ENCODE measurements around the gene SLC25A19.
"Not testable (repeated sequence)": the region's sequence is repeated elsewhere in the genome, so short reads cannot be mapped to it uniquely, and the experiment has no call there.

Gene SLC25A19

DNA sequence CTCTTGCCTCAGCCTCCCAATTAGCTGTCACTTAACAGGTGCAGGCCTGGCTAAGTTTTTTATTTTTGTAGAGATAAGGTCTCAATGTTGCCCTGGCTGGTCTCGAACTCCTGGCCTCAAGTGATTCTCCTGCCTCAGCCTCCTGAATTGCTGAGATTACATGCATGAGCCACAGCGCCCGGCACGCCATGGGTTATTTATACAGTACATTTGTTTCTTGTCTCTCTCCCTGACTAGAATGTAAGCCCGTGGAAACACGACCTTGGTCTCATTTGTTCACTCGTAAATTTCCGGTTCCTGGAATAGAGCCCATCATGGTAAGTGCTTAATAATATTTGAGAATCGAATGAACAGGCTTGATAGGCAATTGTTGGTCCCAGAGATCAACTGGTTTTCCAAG lies 2.0 kb downstream of the SLC25A19 start:
- Histone ChIP-seq H3K36me3 (replicated peaks) (peaks cover 7% of the 10 kb centered on the region), H3K27me3 (replicated peaks) (no peaks in the 10 kb centered on the region), H3K27ac (no peak overlapping the region), H3K4me3 (ENCODE audit: low read depth, low read length) (no peak overlapping the region)
- TF ChIP-seq, protein P1, sequence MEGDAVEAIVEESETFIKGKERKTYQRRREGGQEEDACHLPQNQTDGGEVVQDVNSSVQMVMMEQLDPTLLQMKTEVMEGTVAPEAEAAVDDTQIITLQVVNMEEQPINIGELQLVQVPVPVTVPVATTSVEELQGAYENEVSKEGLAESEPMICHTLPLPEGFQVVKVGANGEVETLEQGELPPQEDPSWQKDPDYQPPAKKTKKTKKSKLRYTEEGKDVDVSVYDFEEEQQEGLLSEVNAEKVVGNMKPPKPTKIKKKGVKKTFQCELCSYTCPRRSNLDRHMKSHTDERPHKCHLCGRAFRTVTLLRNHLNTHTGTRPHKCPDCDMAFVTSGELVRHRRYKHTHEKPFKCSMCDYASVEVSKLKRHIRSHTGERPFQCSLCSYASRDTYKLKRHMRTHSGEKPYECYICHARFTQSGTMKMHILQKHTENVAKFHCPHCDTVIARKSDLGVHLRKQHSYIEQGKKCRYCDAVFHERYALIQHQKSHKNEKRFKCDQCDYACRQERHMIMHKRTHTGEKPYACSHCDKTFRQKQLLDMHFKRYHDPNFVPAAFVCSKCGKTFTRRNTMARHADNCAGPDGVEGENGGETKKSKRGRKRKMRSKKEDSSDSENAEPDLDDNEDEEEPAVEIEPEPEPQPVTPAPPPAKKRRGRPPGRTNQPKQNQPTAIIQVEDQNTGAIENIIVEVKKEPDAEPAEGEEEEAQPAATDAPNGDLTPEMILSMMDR (IDR thresholded peaks at IDR 0.05; ENCODE audit: low read depth, low read length, missing control alignments), result no peak
- no peak for DNase-seq
- in situ Hi-C loops (cut with HindIII; ENCODE audit: low pct_ligation_motif_present, low sequenced_read_pairs), result no loop called here

DNA sequence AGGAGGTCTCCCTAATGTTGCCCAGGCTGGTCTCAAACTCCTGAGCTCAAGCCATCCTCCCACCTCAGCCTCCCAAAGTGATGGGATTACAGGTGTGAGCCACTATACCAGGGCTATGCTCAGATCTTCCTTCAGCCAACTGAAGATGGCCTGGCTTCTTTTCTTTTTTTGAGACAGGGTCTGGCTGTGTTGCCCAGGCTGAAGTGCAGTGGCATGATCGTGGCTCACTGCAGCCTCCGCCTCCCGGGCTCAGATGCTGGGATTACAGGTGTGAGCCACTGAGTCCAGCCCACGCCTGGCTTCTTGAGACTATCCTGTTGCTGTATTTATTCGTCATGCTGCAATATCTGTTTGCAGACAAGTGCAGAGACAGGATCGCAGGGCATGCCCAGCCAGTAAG lies 4.1 kb downstream of the SLC25A19 start:
- Histone ChIP-seq H3K27ac (no peak overlapping the region), H3K4me3 (ENCODE audit: low read depth, low read length) (no peak overlapping the region), H3K27me3 (replicated peaks) (no peaks in the 10 kb centered on the region), H3K36me3 (replicated peaks) (peaks cover 10% of the 10 kb centered on the region)
- in situ Hi-C loops (cut with HindIII; ENCODE audit: low pct_ligation_motif_present, low sequenced_read_pairs), result no loop called here
- TF ChIP-seq, protein P1 (IDR thresholded peaks at IDR 0.05; ENCODE audit: low read depth, low read length, missing control alignments), result no peak
- DNase-seq, result no peak

DNA sequence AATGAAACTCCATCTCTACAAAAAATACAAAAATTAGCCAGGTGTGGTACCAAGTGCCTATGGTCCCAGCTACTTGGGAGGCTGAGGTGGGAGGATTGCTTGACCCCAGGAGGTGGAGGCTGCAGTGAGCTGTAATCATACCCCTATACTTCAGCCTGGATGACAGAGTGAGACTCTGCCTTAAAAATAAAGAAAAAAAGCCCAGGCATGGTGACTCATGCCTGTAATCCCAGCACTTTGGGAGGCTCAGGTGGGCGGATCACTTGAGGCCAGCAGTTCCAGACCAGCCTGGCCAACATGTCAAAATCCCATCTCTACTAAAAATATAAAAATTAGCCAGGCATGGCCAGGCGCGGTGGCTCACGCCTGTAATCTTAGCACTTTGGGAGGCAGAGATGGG lies 9.0 kb downstream of the SLC25A19 start:
- DNase-seq; H3K27ac ChIP-seq; H3K4me3 ChIP-seq (ENCODE audit: low read depth, low read length); in situ Hi-C loops (cut with HindIII; ENCODE audit: low pct_ligation_motif_present, low sequenced_read_pairs); H3K27me3 ChIP-seq (replicated peaks); H3K36me3 ChIP-seq (replicated peaks): not testable (repeated sequence)

DNA sequence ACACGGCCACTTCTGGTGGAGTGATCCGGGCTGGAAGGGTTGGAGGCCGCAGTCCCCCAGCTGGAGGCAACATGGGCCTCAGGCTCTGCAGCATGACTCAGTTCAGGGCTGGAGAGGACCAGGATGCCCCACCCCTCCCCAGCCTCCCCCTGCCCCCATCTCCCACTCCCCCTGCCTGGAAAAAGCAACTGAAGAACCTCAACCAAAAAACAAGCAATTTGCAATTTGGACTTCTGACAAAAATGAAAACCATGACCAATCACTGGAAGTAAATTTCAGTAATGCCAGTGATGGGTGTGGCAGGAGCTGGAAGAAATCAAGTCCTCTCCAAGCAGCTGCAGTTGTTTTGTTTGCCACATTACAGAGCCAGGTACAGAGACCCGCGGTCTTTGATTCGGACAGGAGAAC lies 11.6 kb downstream of the SLC25A19 start:
- no peak for DNase-seq
- in situ Hi-C loops (cut with HindIII; ENCODE audit: low pct_ligation_motif_present, low sequenced_read_pairs), result no loop called here
- Histone ChIP-seq H3K27me3 (replicated peaks) (no peaks in the 10 kb centered on the region), H3K36me3 (replicated peaks) (peaks cover 3% of the 10 kb centered on the region), H3K27ac (no peak overlapping the region), H3K4me3 (ENCODE audit: low read depth, low read length) (no peak overlapping the region)
- TF ChIP-seq, protein P1 (IDR thresholded peaks at IDR 0.05; ENCODE audit: low read depth, low read length, missing control alignments), result no peak

DNA sequence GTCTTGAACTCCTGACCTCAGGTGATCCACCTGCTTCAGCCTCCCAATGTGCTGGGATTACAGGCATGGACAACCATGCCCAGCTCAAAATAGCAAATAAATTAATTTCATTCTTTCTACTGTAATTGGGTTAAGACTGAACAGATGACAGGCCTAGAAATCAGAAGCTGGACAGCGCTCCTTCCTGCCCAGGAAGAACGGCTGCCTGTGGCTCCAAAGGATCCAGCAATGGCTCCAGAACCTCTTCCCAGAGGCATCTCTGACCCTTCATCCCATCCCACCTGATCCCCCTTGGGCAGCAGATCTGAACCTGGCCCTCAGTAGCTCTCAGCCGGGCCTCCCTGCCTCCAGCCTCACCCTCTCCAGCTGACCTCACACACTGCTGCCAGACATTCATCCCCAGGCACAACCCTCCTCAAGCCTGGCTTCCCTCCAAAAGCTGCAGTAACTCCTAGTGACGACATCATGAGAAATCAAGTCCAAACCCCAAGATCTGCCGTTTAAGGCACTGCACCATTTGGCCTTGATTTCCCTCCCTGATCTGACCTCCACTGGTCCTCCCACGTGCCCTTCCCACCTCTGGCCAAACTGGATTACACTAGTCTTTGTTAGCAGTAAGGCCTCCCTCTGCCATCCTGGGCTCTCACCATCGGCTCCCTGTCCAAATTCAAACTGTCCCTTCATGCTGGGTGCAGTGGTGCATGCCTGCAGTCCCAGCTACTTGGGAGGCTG lies 15.1 kb downstream of the SLC25A19 start:
- Histone ChIP-seq H3K36me3 (replicated peaks) (no peaks in the 10 kb centered on the region), H3K4me3 (ENCODE audit: low read depth, low read length) (no peak overlapping the region), H3K27me3 (replicated peaks) (no peaks in the 10 kb centered on the region), H3K27ac (no peak overlapping the region)
- in situ Hi-C loops (cut with HindIII; ENCODE audit: low pct_ligation_motif_present, low sequenced_read_pairs), result no loop called here
- TF ChIP-seq, protein P1 (IDR thresholded peaks at IDR 0.05; ENCODE audit: low read depth, low read length, missing control alignments), result no peak
- peak; percentile 43 for DNase-seq

DNA sequence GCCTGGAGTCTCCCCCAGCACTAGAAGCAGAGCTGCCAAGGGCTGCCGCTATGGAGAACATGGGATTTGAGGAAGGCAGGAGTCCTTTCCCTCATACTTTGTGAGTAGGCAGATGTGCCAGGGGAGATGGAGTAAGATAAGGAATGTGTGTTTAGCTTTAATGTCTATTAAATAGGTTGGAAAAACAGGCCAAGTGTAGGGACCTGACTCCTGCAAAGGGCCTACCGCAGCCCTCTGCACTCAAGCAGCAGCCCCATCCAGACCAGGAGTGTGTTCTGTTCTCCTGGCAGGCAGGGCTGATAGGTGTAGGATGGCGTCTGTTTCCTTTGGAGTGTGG lies 16.4 kb downstream of the SLC25A19 start:
- in situ Hi-C loops (cut with HindIII; ENCODE audit: low pct_ligation_motif_present, low sequenced_read_pairs), result no loop called here
- DNase-seq, result no peak
- Histone ChIP-seq H3K27ac (no peak overlapping the region), H3K36me3 (replicated peaks) (no peaks in the 10 kb centered on the region), H3K27me3 (replicated peaks) (no peaks in the 10 kb centered on the region), H3K4me3 (ENCODE audit: low read depth, low read length) (no peak overlapping the region)
- TF ChIP-seq, protein P1 (IDR thresholded peaks at IDR 0.05; ENCODE audit: low read depth, low read length, missing control alignments), result no peak
